ENCODE data around the gene CRYBG1.
A peak's percentile ranks its signal among the peaks of the same experiment; 100 is the strongest.

The CRYBG1 gene

GRCh38 chr6:106360410-106360988 is at the start of gene CRYBG1:
Gene CRYBG1, plus strand, starts transcription at chr6:106360717. Its CDS starts 192 bp downstream, at chr6:106360909.
- DNase-seq (ENCODE audit: low read depth, low spot score), result peak; percentile 97

GRCh38 chr6:106315765-106316374 is 44.6 kb upstream of the CRYBG1 start:
- no peak for DNase-seq (ENCODE audit: low read depth, low spot score)

GRCh38 chr6:106316375-106316766 is 44.1 kb upstream of the CRYBG1 start:
- no peak for DNase-seq (ENCODE audit: low read depth, low spot score)

GRCh38 chr6:106318061-106318460 is 42.5 kb upstream of the CRYBG1 start:
- no peak for DNase-seq (ENCODE audit: low read depth, low spot score)

- no peak for DNase-seq (ENCODE audit: low read depth, low spot score)
Observed at GRCh38 chr6:106318851-106319250, 41.7 kb upstream of the CRYBG1 start.

- DNase-seq (ENCODE audit: low read depth, low spot score), result no peak
Observed at GRCh38 chr6:106321940-106322339, 38.6 kb upstream of the CRYBG1 start.

GRCh38 chr6:106324726-106325335 is 35.7 kb upstream of the CRYBG1 start:
- no peak for DNase-seq (ENCODE audit: low read depth, low spot score)

GRCh38 chr6:106325336-106326178 is 35.0 kb upstream of the CRYBG1 start, which contains the start of gene ATG5:
Gene ATG5, minus strand, starts transcription at chr6:106325760. Its CDS starts 9,552 bp downstream, at chr6:106316208.
- peak; percentile 100 for DNase-seq (ENCODE audit: low read depth, low spot score)

GRCh38 chr6:106334646-106335448 is 25.7 kb upstream of the CRYBG1 start:
- peak; percentile 48 for DNase-seq (ENCODE audit: low read depth, low spot score)

GRCh38 chr6:106339334-106340029 is 21.0 kb upstream of the CRYBG1 start:
- peak; percentile 89 for DNase-seq (ENCODE audit: low read depth, low spot score)

GRCh38 chr6:106347219-106347618 is 13.3 kb upstream of the CRYBG1 start:
- no peak for DNase-seq (ENCODE audit: low read depth, low spot score)

GRCh38 chr6:106356378-106356777 is 4.1 kb upstream of the CRYBG1 start:
- DNase-seq (ENCODE audit: low read depth, low spot score), result no peak

- no peak for DNase-seq (ENCODE audit: low read depth, low spot score)
Observed at GRCh38 chr6:106359959-106360409, 533 bp upstream of the CRYBG1 start.

GRCh38 chr6:106360989-106361430 is 493 bp downstream of the CRYBG1 start:
- peak; percentile 53 for DNase-seq (ENCODE audit: low read depth, low spot score)

- DNase-seq (ENCODE audit: low read depth, low spot score), result no peak
Observed at GRCh38 chr6:106363401-106364138, 3.1 kb downstream of the CRYBG1 start.

- no peak for DNase-seq (ENCODE audit: low read depth, low spot score)
Observed at GRCh38 chr6:106369739-106370138, 9.2 kb downstream of the CRYBG1 start.

GRCh38 chr6:106370639-106371038 is 10.1 kb downstream of the CRYBG1 start:
- no peak for DNase-seq (ENCODE audit: low read depth, low spot score)

GRCh38 chr6:106372838-106373501 is 12.5 kb downstream of the CRYBG1 start:
- DNase-seq (ENCODE audit: low read depth, low spot score), result no peak

All from ELF-1 (cell line).